ENCODE data around the gene JMJD4. TPM values are rescaled to one million over a fixed set of nuclear protein-coding genes. Genes with fewer than 3 reads are reported as not detected.

JMJD4 gene
- total and polyA plus RNA-seq, 2 experiments from 2014 or later = 11.5 to 17.7 TPM

DNA sequence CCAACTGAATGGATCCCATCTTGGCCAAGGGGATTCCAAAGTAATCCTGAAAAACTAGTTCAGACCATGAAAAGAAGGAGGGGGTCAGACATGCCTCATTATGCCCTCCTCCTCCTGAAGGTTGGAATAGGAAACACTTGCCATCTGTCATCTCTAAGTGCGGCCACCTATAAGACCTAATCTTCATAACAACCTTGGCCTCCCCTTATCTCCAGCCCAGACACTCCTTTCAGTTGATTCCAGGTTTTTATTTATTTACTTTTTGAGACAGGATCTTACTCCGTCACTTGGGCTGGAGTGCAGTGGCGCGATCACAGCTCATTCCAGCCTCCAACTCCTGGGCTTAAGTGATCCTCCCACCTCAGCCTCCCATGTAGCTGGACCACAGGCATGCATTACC lies 19.9 kb upstream of the JMJD4 start:
- no peak overlapping the region for H3K4me2 ChIP-seq
- peaks cover 14% of the 10 kb centered on the region for H4K20me1 ChIP-seq (replicated peaks; ENCODE audit: insufficient read depth)
- no peaks in the 10 kb centered on the region for H3K4me1 ChIP-seq (ENCODE audit: insufficient read depth)
- no peak for TF ChIP-seq STAT1 (IDR thresholded peaks at IDR 0.05; ENCODE audit: unreplicated experiment)
- no peak for TF ChIP-seq ZNF114 (CRISPR knock-in tag; IDR thresholded peaks at IDR 0.05)
- no peak for TF ChIP-seq EZH2phosphoT487 (IDR thresholded peaks at IDR 0.05; ENCODE audit: unreplicated experiment)
- TF ChIP-seq JUNB (IDR thresholded peaks at IDR 0.05; ENCODE audit: unreplicated experiment) = no peak
- no peak for TF ChIP-seq NANOG (IDR thresholded peaks at IDR 0.05; ENCODE audit: borderline replicate concordance)
- TF ChIP-seq, protein P1, sequence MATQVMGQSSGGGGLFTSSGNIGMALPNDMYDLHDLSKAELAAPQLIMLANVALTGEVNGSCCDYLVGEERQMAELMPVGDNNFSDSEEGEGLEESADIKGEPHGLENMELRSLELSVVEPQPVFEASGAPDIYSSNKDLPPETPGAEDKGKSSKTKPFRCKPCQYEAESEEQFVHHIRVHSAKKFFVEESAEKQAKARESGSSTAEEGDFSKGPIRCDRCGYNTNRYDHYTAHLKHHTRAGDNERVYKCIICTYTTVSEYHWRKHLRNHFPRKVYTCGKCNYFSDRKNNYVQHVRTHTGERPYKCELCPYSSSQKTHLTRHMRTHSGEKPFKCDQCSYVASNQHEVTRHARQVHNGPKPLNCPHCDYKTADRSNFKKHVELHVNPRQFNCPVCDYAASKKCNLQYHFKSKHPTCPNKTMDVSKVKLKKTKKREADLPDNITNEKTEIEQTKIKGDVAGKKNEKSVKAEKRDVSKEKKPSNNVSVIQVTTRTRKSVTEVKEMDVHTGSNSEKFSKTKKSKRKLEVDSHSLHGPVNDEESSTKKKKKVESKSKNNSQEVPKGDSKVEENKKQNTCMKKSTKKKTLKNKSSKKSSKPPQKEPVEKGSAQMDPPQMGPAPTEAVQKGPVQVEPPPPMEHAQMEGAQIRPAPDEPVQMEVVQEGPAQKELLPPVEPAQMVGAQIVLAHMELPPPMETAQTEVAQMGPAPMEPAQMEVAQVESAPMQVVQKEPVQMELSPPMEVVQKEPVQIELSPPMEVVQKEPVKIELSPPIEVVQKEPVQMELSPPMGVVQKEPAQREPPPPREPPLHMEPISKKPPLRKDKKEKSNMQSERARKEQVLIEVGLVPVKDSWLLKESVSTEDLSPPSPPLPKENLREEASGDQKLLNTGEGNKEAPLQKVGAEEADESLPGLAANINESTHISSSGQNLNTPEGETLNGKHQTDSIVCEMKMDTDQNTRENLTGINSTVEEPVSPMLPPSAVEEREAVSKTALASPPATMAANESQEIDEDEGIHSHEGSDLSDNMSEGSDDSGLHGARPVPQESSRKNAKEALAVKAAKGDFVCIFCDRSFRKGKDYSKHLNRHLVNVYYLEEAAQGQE (IDR thresholded peaks at IDR 0.05; ENCODE audit: unreplicated experiment) = no peak
- TF ChIP-seq, protein P2, sequence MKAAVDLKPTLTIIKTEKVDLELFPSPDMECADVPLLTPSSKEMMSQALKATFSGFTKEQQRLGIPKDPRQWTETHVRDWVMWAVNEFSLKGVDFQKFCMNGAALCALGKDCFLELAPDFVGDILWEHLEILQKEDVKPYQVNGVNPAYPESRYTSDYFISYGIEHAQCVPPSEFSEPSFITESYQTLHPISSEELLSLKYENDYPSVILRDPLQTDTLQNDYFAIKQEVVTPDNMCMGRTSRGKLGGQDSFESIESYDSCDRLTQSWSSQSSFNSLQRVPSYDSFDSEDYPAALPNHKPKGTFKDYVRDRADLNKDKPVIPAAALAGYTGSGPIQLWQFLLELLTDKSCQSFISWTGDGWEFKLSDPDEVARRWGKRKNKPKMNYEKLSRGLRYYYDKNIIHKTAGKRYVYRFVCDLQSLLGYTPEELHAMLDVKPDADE (IDR thresholded peaks at IDR 0.05) = no peak
- TF ChIP-seq, protein P3, sequence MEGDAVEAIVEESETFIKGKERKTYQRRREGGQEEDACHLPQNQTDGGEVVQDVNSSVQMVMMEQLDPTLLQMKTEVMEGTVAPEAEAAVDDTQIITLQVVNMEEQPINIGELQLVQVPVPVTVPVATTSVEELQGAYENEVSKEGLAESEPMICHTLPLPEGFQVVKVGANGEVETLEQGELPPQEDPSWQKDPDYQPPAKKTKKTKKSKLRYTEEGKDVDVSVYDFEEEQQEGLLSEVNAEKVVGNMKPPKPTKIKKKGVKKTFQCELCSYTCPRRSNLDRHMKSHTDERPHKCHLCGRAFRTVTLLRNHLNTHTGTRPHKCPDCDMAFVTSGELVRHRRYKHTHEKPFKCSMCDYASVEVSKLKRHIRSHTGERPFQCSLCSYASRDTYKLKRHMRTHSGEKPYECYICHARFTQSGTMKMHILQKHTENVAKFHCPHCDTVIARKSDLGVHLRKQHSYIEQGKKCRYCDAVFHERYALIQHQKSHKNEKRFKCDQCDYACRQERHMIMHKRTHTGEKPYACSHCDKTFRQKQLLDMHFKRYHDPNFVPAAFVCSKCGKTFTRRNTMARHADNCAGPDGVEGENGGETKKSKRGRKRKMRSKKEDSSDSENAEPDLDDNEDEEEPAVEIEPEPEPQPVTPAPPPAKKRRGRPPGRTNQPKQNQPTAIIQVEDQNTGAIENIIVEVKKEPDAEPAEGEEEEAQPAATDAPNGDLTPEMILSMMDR (conservative IDR thresholded peaks at IDR 0.05; ENCODE audit: low read depth in 2 of 2) = no peak
- TF ChIP-seq POLR2AphosphoS5 (IDR thresholded peaks at IDR 0.05; ENCODE audit: low read depth) = no peak
- TF ChIP-seq ZNF331 (CRISPR knock-in tag; IDR thresholded peaks at IDR 0.05; ENCODE audit: low read depth) = no peak
- TF ChIP-seq, protein P4, sequence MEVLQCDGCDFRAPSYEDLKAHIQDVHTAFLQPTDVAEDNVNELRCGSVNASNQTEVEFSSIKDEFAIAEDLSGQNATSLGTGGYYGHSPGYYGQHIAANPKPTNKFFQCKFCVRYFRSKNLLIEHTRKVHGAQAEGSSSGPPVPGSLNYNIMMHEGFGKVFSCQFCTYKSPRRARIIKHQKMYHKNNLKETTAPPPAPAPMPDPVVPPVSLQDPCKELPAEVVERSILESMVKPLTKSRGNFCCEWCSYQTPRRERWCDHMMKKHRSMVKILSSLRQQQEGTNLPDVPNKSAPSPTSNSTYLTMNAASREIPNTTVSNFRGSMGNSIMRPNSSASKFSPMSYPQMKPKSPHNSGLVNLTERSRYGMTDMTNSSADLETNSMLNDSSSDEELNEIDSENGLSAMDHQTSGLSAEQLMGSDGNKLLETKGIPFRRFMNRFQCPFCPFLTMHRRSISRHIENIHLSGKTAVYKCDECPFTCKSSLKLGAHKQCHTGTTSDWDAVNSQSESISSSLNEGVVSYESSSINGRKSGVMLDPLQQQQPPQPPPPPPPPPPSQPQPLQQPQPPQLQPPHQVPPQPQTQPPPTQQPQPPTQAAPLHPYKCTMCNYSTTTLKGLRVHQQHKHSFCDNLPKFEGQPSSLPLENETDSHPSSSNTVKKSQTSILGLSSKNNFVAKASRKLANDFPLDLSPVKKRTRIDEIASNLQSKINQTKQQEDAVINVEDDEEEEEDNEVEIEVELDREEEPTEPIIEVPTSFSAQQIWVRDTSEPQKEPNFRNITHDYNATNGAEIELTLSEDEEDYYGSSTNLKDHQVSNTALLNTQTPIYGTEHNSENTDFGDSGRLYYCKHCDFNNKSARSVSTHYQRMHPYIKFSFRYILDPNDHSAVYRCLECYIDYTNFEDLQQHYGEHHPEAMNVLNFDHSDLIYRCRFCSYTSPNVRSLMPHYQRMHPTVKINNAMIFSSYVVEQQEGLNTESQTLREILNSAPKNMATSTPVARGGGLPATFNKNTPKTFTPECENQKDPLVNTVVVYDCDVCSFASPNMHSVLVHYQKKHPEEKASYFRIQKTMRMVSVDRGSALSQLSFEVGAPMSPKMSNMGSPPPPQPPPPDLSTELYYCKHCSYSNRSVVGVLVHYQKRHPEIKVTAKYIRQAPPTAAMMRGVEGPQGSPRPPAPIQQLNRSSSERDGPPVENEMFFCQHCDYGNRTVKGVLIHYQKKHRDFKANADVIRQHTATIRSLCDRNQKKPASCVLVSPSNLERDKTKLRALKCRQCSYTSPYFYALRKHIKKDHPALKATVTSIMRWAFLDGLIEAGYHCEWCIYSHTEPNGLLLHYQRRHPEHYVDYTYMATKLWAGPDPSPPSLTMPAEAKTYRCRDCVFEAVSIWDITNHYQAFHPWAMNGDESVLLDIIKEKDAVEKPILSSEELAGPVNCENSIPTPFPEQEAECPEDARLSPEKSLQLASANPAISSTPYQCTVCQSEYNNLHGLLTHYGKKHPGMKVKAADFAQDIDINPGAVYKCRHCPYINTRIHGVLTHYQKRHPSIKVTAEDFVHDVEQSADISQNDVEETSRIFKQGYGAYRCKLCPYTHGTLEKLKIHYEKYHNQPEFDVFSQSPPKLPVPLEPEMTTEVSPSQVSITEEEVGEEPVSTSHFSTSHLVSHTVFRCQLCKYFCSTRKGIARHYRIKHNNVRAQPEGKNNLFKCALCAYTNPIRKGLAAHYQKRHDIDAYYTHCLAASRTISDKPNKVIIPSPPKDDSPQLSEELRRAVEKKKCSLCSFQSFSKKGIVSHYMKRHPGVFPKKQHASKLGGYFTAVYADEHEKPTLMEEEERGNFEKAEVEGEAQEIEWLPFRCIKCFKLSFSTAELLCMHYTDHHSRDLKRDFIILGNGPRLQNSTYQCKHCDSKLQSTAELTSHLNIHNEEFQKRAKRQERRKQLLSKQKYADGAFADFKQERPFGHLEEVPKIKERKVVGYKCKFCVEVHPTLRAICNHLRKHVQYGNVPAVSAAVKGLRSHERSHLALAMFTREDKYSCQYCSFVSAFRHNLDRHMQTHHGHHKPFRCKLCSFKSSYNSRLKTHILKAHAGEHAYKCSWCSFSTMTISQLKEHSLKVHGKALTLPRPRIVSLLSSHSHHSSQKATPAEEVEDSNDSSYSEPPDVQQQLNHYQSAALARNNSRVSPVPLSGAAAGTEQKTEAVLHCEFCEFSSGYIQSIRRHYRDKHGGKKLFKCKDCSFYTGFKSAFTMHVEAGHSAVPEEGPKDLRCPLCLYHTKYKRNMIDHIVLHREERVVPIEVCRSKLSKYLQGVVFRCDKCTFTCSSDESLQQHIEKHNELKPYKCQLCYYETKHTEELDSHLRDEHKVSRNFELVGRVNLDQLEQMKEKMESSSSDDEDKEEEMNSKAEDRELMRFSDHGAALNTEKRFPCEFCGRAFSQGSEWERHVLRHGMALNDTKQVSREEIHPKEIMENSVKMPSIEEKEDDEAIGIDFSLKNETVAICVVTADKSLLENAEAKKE (CRISPR knock-in tag; IDR thresholded peaks at IDR 0.05) = no peak
- no peak for TF ChIP-seq CREB1 (CRISPR knock-in tag; IDR thresholded peaks at IDR 0.05; ENCODE audit: low read depth)
- no peak for TF ChIP-seq EZH2 (IDR thresholded peaks at IDR 0.05; ENCODE audit: low read depth, unreplicated experiment)
- peaks cover 2% of the 10 kb centered on the region for H3K27me3 Mint-ChIP-seq (ENCODE audit: insufficient read depth, low read depth, poor library complexity)
- H3K27me3 ChIP-seq (ENCODE audit: insufficient read depth) = no peaks in the 10 kb centered on the region
- DNase-seq (ENCODE audit: low spot score) (no peak), ATAC-seq (no peak)
- peaks cover 5% of the 10 kb centered on the region; the same call in 1 of the 2 replicates for H3K36me3 ChIP-seq (ENCODE audit: insufficient read depth)
- H3K4me3 ChIP-seq = no peak overlapping the region
- no peak overlapping the region for H3K27ac Mint-ChIP-seq
- no peaks in the 10 kb centered on the region for H3K4me1 Mint-ChIP-seq
- H2AFZ ChIP-seq = no peak overlapping the region
- no peaks in the 10 kb centered on the region for H3F3A ChIP-seq (replicated peaks; ENCODE audit: low read depth)
- no peak overlapping the region for H3K27ac ChIP-seq (ENCODE audit: low read depth)
- no peaks in the 10 kb centered on the region for H3K9me2 ChIP-seq (ENCODE audit: insufficient read depth)
- peaks cover 16% of the 10 kb centered on the region for H3K36me3 Mint-ChIP-seq (ENCODE audit: low read depth)
- H3K9me3 Mint-ChIP-seq = no peaks in the 10 kb centered on the region
- H3K4me3 Mint-ChIP-seq = no peak overlapping the region
- peaks cover 66% of the 10 kb centered on the region for H3K79me2 ChIP-seq (replicated peaks; ENCODE audit: insufficient read depth)

Data from GM23338 (cell line).